Naive thymus-derived CD8-positive, alpha-beta T cell (primary cell): ENCODE measurements around the gene ITPK1. TPM values are rescaled to one million over a fixed set of nuclear protein-coding genes. Genes with fewer than 3 reads are reported as not detected.

ENCODE experiments used
- ATAC-seq, 2 donors: fragments of 150-1000 bp; cut with Tn5 transposase in 1 of 2; sonication (Bioruptor Pico), chemical (Tn5 transposase) in 1 of 2; 1 replicate in 1 of 2; 2 replicates in 1 of 2; pipeline ENCODE4 v1.10.0; 2021; ENCODE audit warnings: mild to moderate bottlenecking in 2 of 2, moderate library complexity in 2 of 2
- POLR2A ChIA-PET: fragments of 350-600 bp; sonication (Branson Sonifier 250); formaldehyde crosslinking; loops from one replicate; lab custom pipeline; 2021; ENCODE audit warnings: antibody characterized with exemption; lab: Charles Lee
- DNase-seq, 10 donors: peaks; one replicate each; pipeline versions ENCODE4 v3.0.0 to v3.0.0-alpha.2; 2020 to 2022
- H3K27ac Mint-ChIP-seq, 10 donors: one replicate each; pipeline ENCODE4 v1.8.0; 2020 to 2022; ENCODE audit warnings: mild to moderate bottlenecking in 10 of 10, mixed read lengths in 10 of 10, moderate library complexity in 4 of 10, inconsistent platforms in 1 of 10
- H3K27me3 Mint-ChIP-seq, 5 donors: one replicate each; pipeline ENCODE4 v1.8.0; 2021 to 2022; ENCODE audit warnings: mixed read lengths in 5 of 5
- H3K36me3 Mint-ChIP-seq, 3 donors: one replicate each; pipeline ENCODE4 v1.8.0; 2020 to 2022; ENCODE audit warnings: mixed read lengths in 3 of 3, mild to moderate bottlenecking in 2 of 3, inconsistent platforms in 1 of 3
- H3K4me1 Mint-ChIP-seq, 4 donors: one replicate each; pipeline ENCODE4 v1.8.0; 2021 to 2022; ENCODE audit warnings: mixed read lengths in 4 of 4
- H3K4me3 Mint-ChIP-seq, 10 donors: one replicate each; pipeline ENCODE4 v1.8.0; 2020 to 2022; ENCODE audit warnings: mild to moderate bottlenecking in 10 of 10, mixed read lengths in 10 of 10, moderate library complexity in 6 of 10, inconsistent platforms in 1 of 10
- H3K9me3 Mint-ChIP-seq, 9 donors: one replicate each; pipeline ENCODE4 v1.8.0; 2020 to 2022; ENCODE audit warnings: mixed read lengths in 9 of 9, mild to moderate bottlenecking in 3 of 9, inconsistent platforms in 1 of 9, moderate library complexity in 1 of 9
- polyA plus RNA-seq, 3 donors: library from polyadenylated mRNA; unstranded; fragments of 300-500 nt; fragmentation: Illumina TruSeq; gene quantifications; one replicate each; pipeline ENCODE4 v1.2.3, GENCODE V29; 2021
- total RNA-seq, 8 experiments: library from RNA in 2 of 8; stranded (reverse) in 2 of 8; gene quantifications; one replicate each; pipeline ENCODE4 v1.2.3 and lab custom pipeline; 2021 to 2026

ITPK1 gene
- total and polyA plus RNA-seq, 5 experiments from 2014 or later = 25.3 to 41.1 (median 33.1) TPM

- Mint-ChIP-seq H3K27ac (peak overlapping the region; percentile 11 to 85 (median 76)), H3K9me3 (peaks cover 0 to 2% (median 0%) of the 10 kb centered on the region in 9 donors), H3K27me3 (no peaks in the 10 kb centered on the region), H3K4me3 (peak overlapping the region in 2 of 10 donors; percentile 30 to 41), H3K4me1 (peaks cover 30 to 96% (median 81%) of the 10 kb centered on the region in 4 donors), H3K36me3 (peaks cover 0 to 3% (median 0%) of the 10 kb centered on the region in 3 donors)
- DNase-seq (no peak), ATAC-seq (no peak)
- POLR2A ChIA-PET = interaction anchor here (1.2 to 1.5 kb wide), 3 partner anchors 10 to 13 kb away, joined by 3 read pairs; no protein-coding TSS in a partner anchor
Measured at GRCh38 chr14:93089521-93090269, 26.0 kb downstream of the ITPK1 start.

- Mint-ChIP-seq H3K27me3 (no peaks in the 10 kb centered on the region), H3K36me3 (peaks cover 0 to 3% (median 0%) of the 10 kb centered on the region in 3 donors), H3K9me3 (peaks cover 0 to 2% (median 0%) of the 10 kb centered on the region in 9 donors), H3K27ac (peak overlapping the region; percentile 63 to 97 (median 90)), H3K4me3 (peak overlapping the region in 5 of 10 donors; percentile 10 to 36 (median 15)), H3K4me1 (peaks cover 31 to 96% (median 90%) of the 10 kb centered on the region in 4 donors)
- no peak for ATAC-seq
- DNase-seq = no peak
- POLR2A ChIA-PET = interaction anchor here (0.8 kb wide), 1 partner anchor 19 kb away, joined by 6 read pairs; no protein-coding TSS in a partner anchor
Measured at GRCh38 chr14:93086441-93087055, 29.2 kb downstream of the ITPK1 start.

- ATAC-seq (no peak), DNase-seq (no peak)
- H3K9me3 Mint-ChIP-seq = peaks cover 0 to 2% (median 0%) of the 10 kb centered on the region in 9 donors
- POLR2A ChIA-PET = no interaction called here
- H3K27ac Mint-ChIP-seq = peak overlapping the region; percentile 63 to 97 (median 83)
- H3K4me1 Mint-ChIP-seq = peaks cover 32 to 93% (median 86%) of the 10 kb centered on the region in 4 donors
- H3K36me3 Mint-ChIP-seq = peaks cover 0 to 3% (median 0%) of the 10 kb centered on the region in 3 donors
- peak overlapping the region in 1 of 10 donors; percentile 15 for H3K4me3 Mint-ChIP-seq
- H3K27me3 Mint-ChIP-seq = no peaks in the 10 kb centered on the region
Measured at GRCh38 chr14:93085911-93086310, 29.8 kb downstream of the ITPK1 start.

- peaks cover 0 to 2% (median 0%) of the 10 kb centered on the region in 9 donors for H3K9me3 Mint-ChIP-seq
- peak overlapping the region; percentile 64 to 97 (median 89) for H3K27ac Mint-ChIP-seq
- POLR2A ChIA-PET = interaction anchor here (1.4 to 1.5 kb wide), 2 partner anchors 9 to 28 kb away, joined by 3 to 5 read pairs; no protein-coding TSS in a partner anchor
- H3K4me1 Mint-ChIP-seq = peaks cover 28 to 88% (median 83%) of the 10 kb centered on the region in 4 donors
- ATAC-seq (no peak), DNase-seq (no peak)
- H3K27me3 Mint-ChIP-seq = no peaks in the 10 kb centered on the region
- H3K36me3 Mint-ChIP-seq = peaks cover 0 to 3% (median 0%) of the 10 kb centered on the region in 3 donors
- H3K4me3 Mint-ChIP-seq = peak overlapping the region in 4 of 10 donors; percentile 12 to 36 (median 24)
Measured at GRCh38 chr14:93084866-93085857, 30.6 kb downstream of the ITPK1 start.

GRCh38 chr14:93084402-93084801 lies 31.3 kb downstream of the ITPK1 start:
- Mint-ChIP-seq H3K27me3 (no peaks in the 10 kb centered on the region), H3K9me3 (peaks cover 0 to 2% (median 0%) of the 10 kb centered on the region in 9 donors), H3K4me3 (peak overlapping the region in 1 of 10 donors; percentile 58), H3K27ac (peak overlapping the region; percentile 64 to 97 (median 89)), H3K4me1 (peaks cover 29 to 88% (median 83%) of the 10 kb centered on the region in 4 donors), H3K36me3 (peaks cover 0 to 3% (median 0%) of the 10 kb centered on the region in 3 donors)
- POLR2A ChIA-PET = interaction anchor here (0.6 to 1.5 kb wide), 3 partner anchors 10 to 29 kb away, joined by 3 to 5 read pairs (median 3); no protein-coding TSS in a partner anchor
- ATAC-seq (no peak), DNase-seq (no peak)

DNA sequence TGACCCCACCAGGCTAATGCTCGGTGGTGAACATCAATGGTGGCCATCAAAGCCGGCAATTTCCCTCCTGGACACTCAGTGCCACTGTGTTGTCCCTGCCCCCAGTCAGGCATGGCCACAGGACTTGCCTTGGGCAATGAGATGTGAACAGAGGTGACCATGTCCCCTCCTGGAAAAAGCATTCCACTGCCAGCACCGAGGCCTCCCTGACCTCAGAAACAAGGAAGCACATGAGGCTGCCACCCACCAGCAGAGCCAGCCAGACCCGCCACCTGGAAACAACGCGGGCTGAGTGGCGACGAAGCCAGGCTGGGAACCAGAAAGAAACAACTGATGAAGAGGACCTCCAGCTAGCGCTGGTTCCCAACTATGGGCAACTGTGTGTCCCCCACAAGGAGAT lies 31.8 kb downstream of the ITPK1 start:
- Mint-ChIP-seq H3K4me3 (peak overlapping the region in 5 of 10 donors; percentile 22 to 58 (median 48)), H3K4me1 (peaks cover 34 to 88% (median 84%) of the 10 kb centered on the region in 4 donors), H3K36me3 (peaks cover 0 to 3% (median 0%) of the 10 kb centered on the region in 3 donors), H3K9me3 (peaks cover 0 to 2% (median 0%) of the 10 kb centered on the region in 9 donors), H3K27ac (peak overlapping the region; percentile 76 to 97 (median 90)), H3K27me3 (no peaks in the 10 kb centered on the region)
- DNase-seq (no peak), ATAC-seq (no peak)
- POLR2A ChIA-PET = interaction anchor here (0.6 to 1.5 kb wide), 3 partner anchors 11 to 29 kb away, joined by 3 to 5 read pairs (median 3); no protein-coding TSS in a partner anchor

GRCh38 chr14:93082576-93083001 lies 33.1 kb downstream of the ITPK1 start:
- peaks cover 32 to 93% (median 91%) of the 10 kb centered on the region in 4 donors for H3K4me1 Mint-ChIP-seq
- POLR2A ChIA-PET = interaction anchor here (1.0 to 5.1 kb wide), 10 partner anchors 9 to 49 kb away, joined by 4 to 36 read pairs (median 8); no protein-coding TSS in a partner anchor
- peaks cover 0 to 3% (median 0%) of the 10 kb centered on the region in 3 donors for H3K36me3 Mint-ChIP-seq
- no peak for ATAC-seq
- peaks cover 0 to 2% (median 0%) of the 10 kb centered on the region in 9 donors for H3K9me3 Mint-ChIP-seq
- H3K27ac Mint-ChIP-seq = peak overlapping the region; percentile 90 to 99 (median 96)
- H3K4me3 Mint-ChIP-seq = peak overlapping the region in 7 of 10 donors; percentile 52 to 77 (median 73)
- H3K27me3 Mint-ChIP-seq = no peaks in the 10 kb centered on the region
- no peak for DNase-seq

GRCh38 chr14:93081876-93082570 lies 33.7 kb downstream of the ITPK1 start:
- H3K36me3 Mint-ChIP-seq = peaks cover 0 to 2% (median 0%) of the 10 kb centered on the region in 3 donors
- ATAC-seq (peak; percentile 82 to 90), DNase-seq (peak in 9 of 10 donors; percentile 29 to 81 (median 67))
- peaks cover 34 to 93% (median 90%) of the 10 kb centered on the region in 4 donors for H3K4me1 Mint-ChIP-seq
- H3K27ac Mint-ChIP-seq = peak overlapping the region; percentile 90 to 99 (median 96)
- POLR2A ChIA-PET = interaction anchor here (0.6 to 5.1 kb wide), 11 partner anchors 8 to 49 kb away, joined by 3 to 36 read pairs (median 7); no protein-coding TSS in a partner anchor
- H3K27me3 Mint-ChIP-seq = no peaks in the 10 kb centered on the region
- peak overlapping the region; percentile 41 to 85 (median 74) for H3K4me3 Mint-ChIP-seq
- peaks cover 0 to under 1% (median 0%) of the 10 kb centered on the region in 9 donors for H3K9me3 Mint-ChIP-seq

DNA sequence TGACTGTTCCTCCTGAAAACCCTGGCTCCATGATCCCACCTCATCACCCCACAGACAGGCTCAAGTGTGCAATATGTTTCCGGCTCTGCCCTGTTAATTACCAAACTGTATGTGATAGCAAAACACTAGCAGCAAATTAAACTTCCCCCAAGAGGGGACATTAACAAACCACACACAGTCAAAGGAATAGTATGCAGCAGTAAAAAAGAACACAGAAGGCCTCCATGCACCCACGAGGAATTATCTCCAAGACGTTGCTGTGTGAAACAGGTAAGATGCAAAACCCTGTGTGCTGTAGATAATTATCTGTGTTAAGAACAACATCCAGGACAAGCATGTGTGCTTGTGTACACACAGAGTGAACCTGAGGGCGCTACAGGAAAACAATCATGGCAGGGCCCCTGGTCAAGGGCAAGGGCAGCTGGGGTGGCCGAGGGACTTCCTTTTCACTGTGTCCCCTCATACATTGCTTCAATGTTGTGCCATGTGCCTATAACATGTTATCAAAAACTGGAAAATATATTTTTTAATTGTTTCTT lies 35.8 kb downstream of the ITPK1 start:
- Mint-ChIP-seq H3K9me3 (no peaks in the 10 kb centered on the region), H3K4me1 (peaks cover 42 to 91% (median 91%) of the 10 kb centered on the region in 4 donors), H3K36me3 (no peaks in the 10 kb centered on the region), H3K4me3 (peak overlapping the region in 3 of 10 donors; percentile 34 to 72 (median 62)), H3K27me3 (no peaks in the 10 kb centered on the region), H3K27ac (peak overlapping the region in 9 of 10 donors; percentile 24 to 95 (median 80))
- ATAC-seq (no peak), DNase-seq (no peak)
- POLR2A ChIA-PET = interaction anchor here (0.6 to 5.1 kb wide), 9 partner anchors 14 to 127 kb away, joined by 3 to 41 read pairs (median 5); partner anchors contain the start of genes GON7 and UBR7

GRCh38 chr14:93079321-93079720 lies 36.4 kb downstream of the ITPK1 start:
- no peak for DNase-seq
- H3K9me3 Mint-ChIP-seq = no peaks in the 10 kb centered on the region
- H3K27me3 Mint-ChIP-seq = no peaks in the 10 kb centered on the region
- peak overlapping the region; percentile 25 to 82 (median 63) for H3K4me3 Mint-ChIP-seq
- H3K36me3 Mint-ChIP-seq = no peaks in the 10 kb centered on the region
- POLR2A ChIA-PET = interaction anchor here (1.2 to 5.1 kb wide), 4 partner anchors 13 to 35 kb away, joined by 5 to 41 read pairs (median 18); no protein-coding TSS in a partner anchor
- peak in 1 of 2 donors; percentile 38 for ATAC-seq
- peak overlapping the region; percentile 50 to 95 (median 86) for H3K27ac Mint-ChIP-seq
- H3K4me1 Mint-ChIP-seq = peaks cover 47 to 91% (median 91%) of the 10 kb centered on the region in 4 donors
